ENCODE measurements around the gene TBC1D22A. TPM values are rescaled to one million over a fixed set of nuclear protein-coding genes. Genes with fewer than 3 reads are reported as not detected.

The TBC1D22A gene
- total RNA-seq, 1 donor from 2014 or later: 10.6 TPM

DNA sequence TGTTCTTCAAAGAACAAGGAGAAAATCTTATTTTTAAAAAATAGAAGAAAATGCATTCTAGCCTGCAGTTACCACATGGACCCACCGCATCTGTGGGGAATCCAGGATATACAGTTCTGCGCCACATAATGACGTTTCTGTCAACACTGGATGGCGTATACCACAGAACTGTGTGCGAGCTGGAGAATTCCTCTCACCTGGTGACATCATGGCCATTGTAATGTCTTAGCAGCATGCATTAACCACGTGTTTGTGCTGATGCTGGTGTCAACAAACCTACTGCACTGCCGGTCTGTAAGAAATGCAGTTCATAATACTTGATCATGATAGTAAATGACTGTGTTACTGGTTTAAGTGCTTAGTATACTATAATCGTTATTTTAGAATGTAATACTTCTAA lies 174.7 kb downstream of the TBC1D22A start:
- Histone ChIP-seq H3K9ac (no peak overlapping the region), H2AFZ (replicated peaks) (no peak overlapping the region), H3K27ac (no peak overlapping the region), H3K4me2 (no peak overlapping the region), H3K36me3 (no peaks in the 10 kb centered on the region), H3K4me1 (no peaks in the 10 kb centered on the region), H3F3A (ENCODE audit: low read depth) (no peaks in the 10 kb centered on the region), H3K27me3 (no peaks in the 10 kb centered on the region), H3K9me3 (ENCODE audit: low read depth) (no peaks in the 10 kb centered on the region), H3K4me3 (no peak overlapping the region), H3K79me2 (ENCODE audit: low read depth) (no peaks in the 10 kb centered on the region), H4K20me1 (ENCODE audit: low read depth) (no peaks in the 10 kb centered on the region)
- Mint-ChIP-seq H3K27me3 (ENCODE audit: insufficient read depth, low read depth) (no peaks in the 10 kb centered on the region), H3K27ac (no peak overlapping the region), H3K4me3 (no peak overlapping the region), H3K36me3 (peaks cover 6% of the 10 kb centered on the region), H3K4me1 (peaks cover 29% of the 10 kb centered on the region), H3K9me3 (no peaks in the 10 kb centered on the region)
- no peak for DNase-seq (ENCODE audit: low spot score)
- TF ChIP-seq EZH2 (IDR thresholded peaks at IDR 0.05) (no peak), EZH2phosphoT487 (IDR thresholded peaks at IDR 0.05) (no peak), CTCF (IDR thresholded peaks at IDR 0.05) (no peak)

- H4K20me1 ChIP-seq (ENCODE audit: low read depth): no peaks in the 10 kb centered on the region
- no peak overlapping the region for H3K4me3 ChIP-seq
- Mint-ChIP-seq H3K4me1 (peaks cover 29% of the 10 kb centered on the region), H3K27me3 (ENCODE audit: insufficient read depth, low read depth) (no peaks in the 10 kb centered on the region), H3K36me3 (peaks cover 3% of the 10 kb centered on the region), H3K27ac (no peak overlapping the region), H3K9me3 (no peaks in the 10 kb centered on the region), H3K4me3 (no peak overlapping the region)
- H3K9me3 ChIP-seq (ENCODE audit: low read depth): no peaks in the 10 kb centered on the region
- no peak overlapping the region for H3K27ac ChIP-seq
- H3K9ac ChIP-seq: no peak overlapping the region
- H3K4me2 ChIP-seq: no peak overlapping the region
- no peak for TF ChIP-seq EZH2 (IDR thresholded peaks at IDR 0.05)
- H2AFZ ChIP-seq (replicated peaks): no peak overlapping the region
- H3K79me2 ChIP-seq (ENCODE audit: low read depth): no peaks in the 10 kb centered on the region
- no peaks in the 10 kb centered on the region for H3K27me3 ChIP-seq
- H3K36me3 ChIP-seq: no peaks in the 10 kb centered on the region
- H3K4me1 ChIP-seq: no peaks in the 10 kb centered on the region
- no peak for DNase-seq (ENCODE audit: low spot score)
- H3F3A ChIP-seq (ENCODE audit: low read depth): no peaks in the 10 kb centered on the region
These were observed 175.5 kb downstream of the TBC1D22A start for GRCh38 chr22:46937939-46938338.

DNA sequence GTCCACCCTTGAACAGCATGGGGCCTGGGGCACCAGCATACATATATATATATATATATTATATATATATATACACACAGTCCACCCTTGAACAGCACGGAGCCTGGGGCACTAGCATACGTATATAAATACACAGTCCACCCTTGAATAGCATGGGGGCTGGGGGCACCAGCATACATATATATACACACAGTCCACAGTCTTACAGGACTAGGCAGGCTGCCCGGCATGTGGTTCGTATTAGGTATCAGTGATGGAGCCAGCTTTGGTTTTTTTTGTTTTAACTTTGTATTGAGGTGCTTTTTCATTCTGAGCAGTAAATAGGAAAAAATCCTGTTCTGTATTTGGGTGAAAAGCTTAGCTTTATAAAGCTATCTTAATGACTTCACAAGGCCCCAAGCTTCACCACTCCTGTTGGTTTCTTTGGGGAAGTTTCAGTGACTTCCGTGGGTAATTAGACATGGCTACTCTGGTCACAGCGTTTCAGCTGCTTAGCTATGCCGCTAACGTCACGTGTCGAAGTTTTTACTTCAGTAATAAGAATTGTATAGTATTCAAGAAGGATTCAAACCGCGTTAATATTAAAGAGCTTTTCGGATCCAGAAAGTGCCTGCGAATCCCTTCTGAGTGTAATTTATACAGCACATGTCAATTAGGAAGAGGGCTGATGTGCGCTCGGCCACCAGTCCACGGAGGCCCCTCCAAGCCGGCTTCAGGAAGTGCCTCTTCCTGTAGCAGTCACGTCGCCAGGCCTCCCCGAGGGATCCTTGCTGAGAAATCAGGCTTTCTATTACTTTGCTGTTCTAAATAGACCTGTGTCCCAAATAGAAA lies 179.7 kb downstream of the TBC1D22A start:
- Histone ChIP-seq H2AFZ (replicated peaks) (no peak overlapping the region), H3K4me2 (no peak overlapping the region), H3K9ac (no peak overlapping the region), H3K4me3 (no peak overlapping the region), H3K36me3 (no peaks in the 10 kb centered on the region), H3K9me3 (ENCODE audit: low read depth) (no peaks in the 10 kb centered on the region), H3F3A (ENCODE audit: low read depth) (no peaks in the 10 kb centered on the region), H3K27me3 (no peaks in the 10 kb centered on the region), H3K4me1 (no peaks in the 10 kb centered on the region), H3K27ac (no peak overlapping the region), H3K79me2 (ENCODE audit: low read depth) (no peaks in the 10 kb centered on the region), H4K20me1 (ENCODE audit: low read depth) (no peaks in the 10 kb centered on the region)
- Mint-ChIP-seq H3K36me3 (peaks cover 10% of the 10 kb centered on the region), H3K4me1 (peaks cover 5% of the 10 kb centered on the region), H3K27ac (no peak overlapping the region), H3K27me3 (ENCODE audit: insufficient read depth, low read depth) (peaks cover 3% of the 10 kb centered on the region), H3K4me3 (no peak overlapping the region), H3K9me3 (peaks cover 3% of the 10 kb centered on the region)
- no peak for TF ChIP-seq CTCF (IDR thresholded peaks at IDR 0.05)
- no peak for TF ChIP-seq EZH2phosphoT487 (IDR thresholded peaks at IDR 0.05)
- no peak for TF ChIP-seq EZH2 (IDR thresholded peaks at IDR 0.05)
- no peak for DNase-seq (ENCODE audit: low spot score)

Data from neural progenitor cell (in vitro differentiated cells).